Measurements from ENCODE around the gene ZNF639. TPM values are rescaled to one million over a fixed set of nuclear protein-coding genes. Genes with fewer than 3 reads are reported as not detected.

Gene ZNF639
- total RNA-seq, 1 experiment from 2014 or later: 44.1 TPM

GRCh38 chr3:179299999-179300613 is 22.7 kb upstream of the ZNF639 start:
- no peaks in the 10 kb centered on the region for H4K20me1 ChIP-seq (ENCODE audit: control insufficient read depth, insufficient read depth, insufficient read length)
- H3K27ac ChIP-seq (ENCODE audit: insufficient read length, low read depth, low read length): no peak overlapping the region
- no peak overlapping the region for H3K14ac ChIP-seq (ENCODE audit: insufficient read depth, low read length)
- no peak overlapping the region for H3K27ac Mint-ChIP-seq
- H4K8ac ChIP-seq (replicated peaks; ENCODE audit: insufficient read length, low read depth, low read length): no peak overlapping the region
- no peak overlapping the region for H3K56ac ChIP-seq (ENCODE audit: insufficient read length, low read depth, low read length)
- H3K79me1 ChIP-seq (ENCODE audit: insufficient read depth, low read depth, low read length, poor library complexity, severe bottlenecking): no peaks in the 10 kb centered on the region
- no peak overlapping the region for H3K4me2 ChIP-seq (ENCODE audit: insufficient read depth, insufficient read length, low read length)
- no peak overlapping the region for H2AK5ac ChIP-seq (ENCODE audit: insufficient read length, low read length)
- no peak overlapping the region for H3K9ac ChIP-seq (ENCODE audit: extremely low read depth, insufficient read length, low read length)
- H3T11ph ChIP-seq (ENCODE audit: low read length): no peak overlapping the region
- no peaks in the 10 kb centered on the region; the same call in 1 of the 2 replicates for H3K4me1 ChIP-seq (ENCODE audit: insufficient read depth, low read length)
- no peak overlapping the region for H3K23ac ChIP-seq (ENCODE audit: insufficient read length, low read depth, low read length)
- no peak overlapping the region for H3K4ac ChIP-seq (ENCODE audit: low read depth, low read length)
- H4K91ac ChIP-seq (ENCODE audit: insufficient read length, low read depth, low read length): no peak overlapping the region
- no peak overlapping the region for H2BK12ac ChIP-seq (ENCODE audit: insufficient read length, low read depth, low read length)
- H2BK120ac ChIP-seq (ENCODE audit: low read depth, low read length, poor library complexity, severe bottlenecking): no peak overlapping the region
- no peak overlapping the region for H4K5ac ChIP-seq (ENCODE audit: insufficient read length, low read depth, low read length)
- no peak for DNase-seq
- peaks cover 0 to 9% (median 1%) of the 10 kb centered on the region in 3 experiments; a peak in 3 of 7 replicates for H3K36me3 Mint-ChIP-seq (ENCODE audit: insufficient read depth in 1 of 3, low read depth in 3 of 3)
- no peaks in the 10 kb centered on the region for H3K23me2 ChIP-seq (ENCODE audit: insufficient read length, low read depth, low read length, poor library complexity, severe bottlenecking)
- no peaks in the 10 kb centered on the region for H3K9me3 ChIP-seq (ENCODE audit: control insufficient read depth, low read depth, low read length)
- no CpG with 5 or more reads among the region's 5 CpGs for WGBS (ENCODE audit: extremely low coverage, insufficient read length, low lambda C conversion rate)
- no peak overlapping the region for H3K4me3 Mint-ChIP-seq
- no peak overlapping the region for H2BK15ac ChIP-seq (ENCODE audit: low read depth, low read length)
- H2BK20ac ChIP-seq (ENCODE audit: low read depth, low read length, poor library complexity, severe bottlenecking): no peak overlapping the region
- TF ChIP-seq CTCF (conservative IDR thresholded peaks at IDR 0.05): no peak
- H2BK5ac ChIP-seq (ENCODE audit: insufficient read length, low read length): no peak overlapping the region
- H3K27me3 Mint-ChIP-seq (ENCODE audit: low read depth): no peaks in the 10 kb centered on the region
- H3K79me2 ChIP-seq (ENCODE audit: insufficient read depth, low read length): no peaks in the 10 kb centered on the region
- no peak overlapping the region for H3K18ac ChIP-seq (ENCODE audit: insufficient read length, low read depth, low read length)
- no peaks in the 10 kb centered on the region for H3K27me3 ChIP-seq (ENCODE audit: insufficient read depth, low read length)
- peaks cover 5% of the 10 kb centered on the region in 2 experiments; a peak in 3 of 5 replicates for H3K9me3 Mint-ChIP-seq
- no peak overlapping the region for H2AFZ ChIP-seq (ENCODE audit: low read length)
- H3K4me1 Mint-ChIP-seq: peaks cover 10 to 12% of the 10 kb centered on the region in 2 experiments
